GM19351 (cell line): Measurements from ENCODE around the gene C17orf113.

Source experiments
- ATAC-seq: cut with Tn5 transposase; IDR thresholded peaks from one replicate; pipeline ENCODE4 v1.9.1; 2021; ENCODE audit warnings: mild to moderate bottlenecking, moderate library complexity; ENCODE audit not compliant: unreplicated experiment

The C17orf113 gene

GRCh38 chr17:42072323-42073187, 22.2 kb upstream of the C17orf113 start:
- ATAC-seq = no peak

DNA sequence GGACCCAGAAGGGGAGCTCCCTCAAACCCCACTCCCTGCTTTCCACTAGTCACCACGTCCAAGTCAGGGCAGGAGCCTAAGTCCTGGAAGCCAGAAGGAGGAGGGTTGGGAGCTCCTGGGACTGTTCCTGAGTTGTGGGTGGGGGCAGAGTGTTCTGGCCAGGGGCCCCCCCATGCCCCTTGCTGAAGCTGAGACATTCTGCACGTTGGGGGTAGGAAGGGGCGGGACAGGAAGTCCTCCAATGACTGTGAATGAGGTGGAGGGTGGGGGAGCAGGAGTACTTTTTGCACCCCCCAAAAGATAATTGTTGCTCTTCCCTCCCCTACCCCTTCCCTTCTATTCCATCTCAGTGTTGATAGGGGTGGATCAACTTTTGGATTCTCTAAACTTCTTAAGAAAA, 21.4 kb upstream of the C17orf113 start:
- no peak for ATAC-seq

DNA sequence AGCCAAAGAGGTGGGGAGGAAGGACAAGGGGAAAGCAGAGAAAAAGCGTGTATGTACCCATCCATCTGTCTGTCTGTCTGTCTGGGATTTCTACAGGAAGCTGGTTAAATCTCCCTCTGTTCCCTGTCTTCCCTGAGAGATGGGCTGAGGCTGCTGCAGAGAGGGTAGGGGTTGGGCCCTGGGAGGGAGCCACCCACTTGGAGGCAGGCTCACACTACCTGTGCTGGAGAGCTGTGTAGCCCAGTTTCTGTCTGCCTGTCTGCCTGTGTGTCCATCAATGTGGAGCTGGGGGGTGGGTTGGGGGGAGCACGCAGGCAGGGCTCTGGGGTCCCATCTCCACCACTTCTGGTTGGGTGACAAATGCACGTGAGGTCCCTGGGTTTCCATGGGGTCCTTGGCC, 18.6 kb upstream of the C17orf113 start:
- ATAC-seq = no peak

GRCh38 chr17:42067371-42068091, 17.1 kb upstream of the C17orf113 start:
- no peak for ATAC-seq

DNA sequence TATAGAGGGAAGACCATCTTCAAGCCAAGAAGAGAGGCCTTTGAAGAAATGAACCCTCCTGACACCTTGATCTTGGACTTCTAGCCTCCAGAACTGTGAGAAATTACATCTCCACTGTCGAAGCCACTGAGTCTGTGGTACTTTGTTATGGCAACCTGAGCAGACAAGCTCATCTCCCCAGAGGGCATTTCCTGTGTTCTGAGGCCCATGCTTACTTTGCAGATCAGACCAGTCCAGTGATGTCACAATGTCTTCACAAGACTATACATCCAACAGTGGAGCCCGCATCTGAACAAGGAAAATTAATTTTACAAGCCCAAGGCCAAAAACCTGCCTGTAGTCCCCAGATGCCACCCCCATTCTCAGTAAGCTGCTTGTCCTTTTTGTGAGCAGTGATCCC, 14.8 kb upstream of the C17orf113 start:
- no peak for ATAC-seq

- no peak for ATAC-seq
These were observed 12.3 kb upstream of the C17orf113 start for GRCh38 chr17:42062681-42063080.

- ATAC-seq = no peak
These were observed 11.5 kb upstream of the C17orf113 start for GRCh38 chr17:42061646-42062487.

DNA sequence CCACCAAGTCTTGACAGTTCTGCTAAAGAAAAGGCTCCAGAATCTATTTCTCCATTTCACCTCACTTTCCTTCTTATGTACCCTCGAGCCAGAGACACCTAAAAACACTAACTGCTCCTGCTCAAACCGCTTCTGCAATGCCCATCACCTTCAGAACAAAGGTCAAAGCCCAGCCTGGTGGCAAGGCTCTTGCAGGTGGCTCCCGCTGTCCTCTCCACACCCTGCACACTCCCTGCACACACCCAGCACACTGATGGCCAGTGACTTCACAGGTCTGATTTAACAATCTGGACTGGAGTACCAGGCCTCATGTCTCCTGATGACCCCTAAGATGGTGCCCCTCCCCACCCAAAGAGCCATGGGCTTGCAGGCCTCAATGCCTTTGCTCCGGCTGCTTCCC, 9.8 kb upstream of the C17orf113 start:
- no peak for ATAC-seq

DNA sequence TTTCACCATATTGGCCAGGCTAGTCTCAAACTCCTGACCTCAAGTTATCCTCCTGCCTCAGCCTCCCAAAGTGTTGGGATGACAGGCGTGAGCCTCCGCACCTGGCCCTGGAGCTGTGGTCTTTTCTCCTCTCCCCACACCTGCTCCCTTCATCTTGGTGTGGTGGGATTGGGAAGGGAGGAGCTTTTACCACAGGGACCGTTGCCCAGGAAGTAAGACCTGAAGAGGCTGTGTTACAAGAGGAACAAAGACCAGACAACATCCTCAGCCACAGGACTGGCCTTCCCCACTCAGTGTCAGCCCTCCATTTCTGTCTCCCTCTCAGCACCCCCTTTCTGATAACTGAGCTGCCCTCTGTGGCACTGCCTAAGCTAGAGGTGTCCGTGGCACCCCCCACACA, 9.4 kb upstream of the C17orf113 start:
- no peak for ATAC-seq

DNA sequence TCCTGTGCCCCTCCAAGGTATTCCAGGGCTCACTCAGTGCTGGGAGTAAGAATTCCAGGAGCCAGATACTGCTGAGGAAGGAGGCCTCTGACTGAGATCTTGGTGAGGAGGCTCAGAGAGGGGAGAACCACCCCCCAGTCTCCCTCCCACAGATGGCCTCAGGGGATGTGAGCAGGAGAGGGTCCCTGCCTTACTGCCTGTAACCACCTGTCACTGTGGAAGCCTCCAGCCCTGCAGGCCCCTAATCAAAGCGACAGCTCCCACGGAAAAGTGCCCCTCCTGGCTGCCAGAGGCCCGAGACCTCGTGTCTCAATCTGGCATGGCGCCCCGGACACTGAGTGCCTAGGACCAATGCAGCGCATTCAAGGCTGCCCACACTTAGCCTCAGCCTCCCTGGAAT, 7.7 kb upstream of the C17orf113 start:
- no peak for ATAC-seq

DNA sequence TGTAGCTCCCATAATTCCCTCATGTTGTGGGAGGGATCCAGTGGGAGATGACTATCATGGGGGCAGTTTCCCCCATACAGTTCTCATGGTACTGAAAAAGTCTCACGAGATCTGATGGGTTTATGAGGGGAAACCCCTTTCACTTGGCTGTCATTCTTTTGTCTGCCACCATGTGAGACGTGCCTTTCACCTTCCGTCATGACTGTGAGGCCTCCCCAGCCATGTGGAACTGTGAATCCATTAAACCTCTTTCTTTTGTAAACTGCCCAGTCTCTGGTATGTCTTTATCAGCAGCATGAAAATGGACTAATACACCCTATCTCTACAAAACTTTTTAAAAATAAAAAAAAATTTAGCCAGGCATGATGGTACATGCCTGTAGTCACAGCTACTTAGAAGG, 6.2 kb upstream of the C17orf113 start:
- no peak for ATAC-seq

DNA sequence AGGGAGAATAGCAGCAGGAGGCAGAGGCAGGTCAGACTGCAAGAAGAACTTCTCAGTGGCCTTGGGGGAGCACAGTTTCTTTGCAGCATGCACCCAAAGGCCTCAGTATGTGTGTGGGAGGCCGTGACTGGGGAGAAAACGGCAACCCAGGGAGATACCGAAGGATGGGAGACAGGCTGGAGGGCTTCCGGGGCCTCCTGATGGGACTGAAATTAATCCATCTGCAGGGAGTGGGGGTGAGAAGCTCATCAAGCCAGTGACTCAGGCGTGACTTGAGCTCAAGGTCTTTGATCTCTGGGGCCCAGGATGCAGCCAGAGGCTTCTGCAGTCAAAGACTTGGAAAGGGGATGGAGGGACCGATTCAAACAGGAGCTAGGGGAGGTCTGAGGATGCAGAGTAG, 5.1 kb upstream of the C17orf113 start:
- ATAC-seq = no peak

DNA sequence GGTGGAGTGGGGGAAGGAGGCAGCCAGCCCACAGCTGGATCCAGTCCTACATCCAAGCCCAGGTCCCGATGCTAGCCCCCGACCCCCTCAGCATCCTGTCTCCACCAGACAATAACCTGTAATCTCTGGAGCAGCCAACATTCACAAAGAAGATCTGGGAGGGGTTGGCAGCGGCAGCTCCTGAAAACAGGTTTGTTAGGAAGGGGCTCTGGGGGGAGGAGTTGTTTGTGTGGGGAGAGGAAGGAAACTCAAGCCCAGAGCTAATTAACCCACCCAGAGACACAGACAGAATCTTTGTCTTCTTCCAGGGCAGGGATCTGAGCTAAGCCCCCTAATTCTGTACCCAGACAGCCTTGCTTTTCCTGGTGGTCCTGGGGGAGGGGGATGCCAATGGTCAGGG, 4.6 kb upstream of the C17orf113 start:
- ATAC-seq = no peak

DNA sequence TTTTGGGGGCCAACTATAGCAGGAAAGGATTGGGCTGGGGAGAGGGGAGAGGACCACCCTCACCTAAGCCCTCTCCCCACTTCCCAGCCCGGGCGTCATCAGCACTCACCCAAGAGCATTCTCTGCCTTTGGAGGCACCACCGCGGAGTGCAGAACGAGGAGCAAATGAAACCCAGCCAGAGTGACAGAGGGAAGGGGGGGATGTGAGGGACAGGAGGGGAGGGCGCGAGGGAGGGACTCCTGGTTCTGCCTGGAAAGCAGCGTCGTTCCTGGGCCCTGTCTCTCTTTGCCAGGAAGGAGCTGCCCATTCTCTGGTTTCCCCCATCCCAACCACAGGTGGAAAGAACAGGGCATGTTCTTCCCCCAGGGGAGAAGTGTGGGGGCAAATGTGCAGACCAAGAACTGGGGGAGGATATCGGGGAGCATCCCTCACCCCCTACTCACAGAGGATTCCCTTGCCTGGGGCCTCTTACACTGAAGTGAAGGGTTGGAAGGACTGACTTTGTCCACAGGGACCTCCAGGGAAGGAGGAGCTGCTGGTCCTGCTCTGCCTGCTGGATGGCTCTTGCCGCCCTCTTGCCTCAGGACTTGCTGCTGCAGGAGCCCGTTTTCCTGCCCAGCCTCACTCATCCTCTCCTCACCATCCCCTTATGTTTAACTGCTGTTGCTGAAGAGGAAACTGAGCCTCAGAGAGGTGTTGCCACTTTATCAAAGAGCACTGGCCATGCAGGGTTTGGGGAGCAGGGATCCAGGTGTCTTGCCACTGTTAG, 3.5 kb upstream of the C17orf113 start:
- no peak for ATAC-seq

- ATAC-seq = no peak
These were observed 2.0 kb upstream of the C17orf113 start for GRCh38 chr17:42052346-42052877.

GRCh38 chr17:42051645-42052044, 1.2 kb upstream of the C17orf113 start:
- ATAC-seq = no peak

- ATAC-seq = no peak
These were observed 606 bp upstream of the C17orf113 start for GRCh38 chr17:42051013-42051400.

GRCh38 chr17:42049834-42050392, 488 bp downstream of the C17orf113 start:
- ATAC-seq = no peak

DNA sequence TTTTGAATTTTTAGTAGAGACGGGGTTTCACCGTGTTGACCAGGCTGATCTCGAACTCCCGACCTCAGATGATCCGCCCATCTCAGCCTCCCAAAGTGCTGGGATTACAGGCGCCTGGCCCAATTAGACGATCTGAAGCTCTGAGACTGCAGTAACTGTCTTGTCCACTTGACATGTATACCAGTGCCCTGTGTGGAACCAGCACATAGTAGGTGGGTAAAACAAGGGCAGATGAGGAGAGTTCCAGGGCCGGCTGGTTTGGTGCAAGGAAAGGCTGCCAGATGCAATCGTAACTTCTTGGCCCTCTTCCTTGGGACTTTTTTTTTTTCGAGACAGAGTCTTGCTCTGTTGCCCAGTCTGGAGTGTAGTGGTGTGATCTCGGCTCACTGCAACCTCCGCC, 3.1 kb downstream of the C17orf113 start:
- ATAC-seq = no peak

DNA sequence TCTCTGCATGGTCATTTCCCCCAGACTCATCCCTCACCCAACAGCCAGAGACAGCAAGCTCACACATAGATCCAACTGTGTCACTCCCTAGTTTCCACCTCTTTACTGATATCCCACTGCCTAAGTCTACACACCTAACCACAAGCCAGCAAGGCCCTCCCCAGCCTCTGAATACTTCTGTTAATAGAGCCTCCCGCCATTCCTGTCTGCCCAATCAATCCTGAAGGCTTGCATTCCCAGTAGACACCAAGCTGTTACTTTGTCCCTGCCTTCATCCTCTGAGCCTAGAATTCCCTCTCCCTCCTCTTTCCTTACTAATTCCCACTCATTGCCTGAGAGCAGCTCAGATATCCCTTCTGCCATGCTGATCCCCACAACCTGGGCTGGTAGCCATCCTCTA, 4.7 kb downstream of the C17orf113 start:
- no peak for ATAC-seq
